H1 (cell line): ENCODE results near the gene NECAP2. TPM values are rescaled to one million over a fixed set of nuclear protein-coding genes. Genes with fewer than 3 reads are reported as not detected.

Source experiments
- SP4 ChIP-seq: IDR thresholded peaks from 2 replicates; pipeline ENCODE4 v1.6.1; 2012; ENCODE audit warnings: low read length, inconsistent platforms
- polyA plus RNA-seq, 7 experiments: library from polyadenylated mRNA; depleted of rRNA in 3 of 7; stranded (reverse) in 5 of 7; unstranded in 2 of 7; fragments of >200 nt in 5 of 7; fragments of 200-250 nt in 2 of 7; gene quantifications; 1 replicate in 5 of 7; 2 replicates in 1 of 7; 4 replicates in 1 of 7; pipeline versions ENCODE4 v1.2.1 to v1.2.3, GENCODE V29; 2011 to 2013; ENCODE audit warnings: missing spikeins in 2 of 7, mixed read lengths in 2 of 7
- total RNA-seq: library from RNA; stranded (reverse); fragmentation: NEBNext Ultra II Directional; extraction: Animal tissue kit (Norgen Biotek cat#: 25700); gene quantifications from 2 replicates; pipeline ENCODE4 v1.2.1, GENCODE V29; 2021
- TF ChIP-seq, protein P1 (sequence below): fragments of 300-600 bp; sonication (generic); IDR thresholded peaks from 2 replicates; pipeline ENCODE4 v1.7.1; 2012; ENCODE audit warnings: low read length, moderate library complexity, mild to moderate bottlenecking, inconsistent platforms; ENCODE audit not compliant: insufficient replicate concordance

The NECAP2 gene
- total and polyA plus RNA-seq, 2 of the 8 experiments (the other 6 are each of a cell fraction or from before 2014, with no cell fraction given): 24.4 to 29.7 TPM

DNA sequence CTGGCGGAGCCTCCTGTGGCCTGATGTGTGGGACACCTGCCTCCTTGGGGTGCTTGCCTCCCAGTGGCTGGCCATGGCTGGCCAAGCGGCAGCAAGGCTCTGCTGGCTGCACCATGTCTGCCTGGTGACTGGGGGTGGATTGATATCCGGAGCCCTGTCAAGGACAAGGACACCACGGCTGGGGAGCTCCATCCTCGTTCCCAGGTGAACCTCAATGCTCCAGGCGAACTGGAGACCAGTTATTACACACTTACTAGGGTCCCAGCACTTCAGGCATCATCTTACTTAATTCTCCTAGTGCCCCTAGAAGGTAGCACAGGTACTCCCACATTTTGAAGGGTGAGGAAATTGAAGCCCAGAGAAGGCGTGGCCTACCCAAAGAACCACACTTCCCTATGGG lies 18.5 kb upstream of the NECAP2 start (continued):
- no peak for TF ChIP-seq SP4
- TF ChIP-seq, protein P1, sequence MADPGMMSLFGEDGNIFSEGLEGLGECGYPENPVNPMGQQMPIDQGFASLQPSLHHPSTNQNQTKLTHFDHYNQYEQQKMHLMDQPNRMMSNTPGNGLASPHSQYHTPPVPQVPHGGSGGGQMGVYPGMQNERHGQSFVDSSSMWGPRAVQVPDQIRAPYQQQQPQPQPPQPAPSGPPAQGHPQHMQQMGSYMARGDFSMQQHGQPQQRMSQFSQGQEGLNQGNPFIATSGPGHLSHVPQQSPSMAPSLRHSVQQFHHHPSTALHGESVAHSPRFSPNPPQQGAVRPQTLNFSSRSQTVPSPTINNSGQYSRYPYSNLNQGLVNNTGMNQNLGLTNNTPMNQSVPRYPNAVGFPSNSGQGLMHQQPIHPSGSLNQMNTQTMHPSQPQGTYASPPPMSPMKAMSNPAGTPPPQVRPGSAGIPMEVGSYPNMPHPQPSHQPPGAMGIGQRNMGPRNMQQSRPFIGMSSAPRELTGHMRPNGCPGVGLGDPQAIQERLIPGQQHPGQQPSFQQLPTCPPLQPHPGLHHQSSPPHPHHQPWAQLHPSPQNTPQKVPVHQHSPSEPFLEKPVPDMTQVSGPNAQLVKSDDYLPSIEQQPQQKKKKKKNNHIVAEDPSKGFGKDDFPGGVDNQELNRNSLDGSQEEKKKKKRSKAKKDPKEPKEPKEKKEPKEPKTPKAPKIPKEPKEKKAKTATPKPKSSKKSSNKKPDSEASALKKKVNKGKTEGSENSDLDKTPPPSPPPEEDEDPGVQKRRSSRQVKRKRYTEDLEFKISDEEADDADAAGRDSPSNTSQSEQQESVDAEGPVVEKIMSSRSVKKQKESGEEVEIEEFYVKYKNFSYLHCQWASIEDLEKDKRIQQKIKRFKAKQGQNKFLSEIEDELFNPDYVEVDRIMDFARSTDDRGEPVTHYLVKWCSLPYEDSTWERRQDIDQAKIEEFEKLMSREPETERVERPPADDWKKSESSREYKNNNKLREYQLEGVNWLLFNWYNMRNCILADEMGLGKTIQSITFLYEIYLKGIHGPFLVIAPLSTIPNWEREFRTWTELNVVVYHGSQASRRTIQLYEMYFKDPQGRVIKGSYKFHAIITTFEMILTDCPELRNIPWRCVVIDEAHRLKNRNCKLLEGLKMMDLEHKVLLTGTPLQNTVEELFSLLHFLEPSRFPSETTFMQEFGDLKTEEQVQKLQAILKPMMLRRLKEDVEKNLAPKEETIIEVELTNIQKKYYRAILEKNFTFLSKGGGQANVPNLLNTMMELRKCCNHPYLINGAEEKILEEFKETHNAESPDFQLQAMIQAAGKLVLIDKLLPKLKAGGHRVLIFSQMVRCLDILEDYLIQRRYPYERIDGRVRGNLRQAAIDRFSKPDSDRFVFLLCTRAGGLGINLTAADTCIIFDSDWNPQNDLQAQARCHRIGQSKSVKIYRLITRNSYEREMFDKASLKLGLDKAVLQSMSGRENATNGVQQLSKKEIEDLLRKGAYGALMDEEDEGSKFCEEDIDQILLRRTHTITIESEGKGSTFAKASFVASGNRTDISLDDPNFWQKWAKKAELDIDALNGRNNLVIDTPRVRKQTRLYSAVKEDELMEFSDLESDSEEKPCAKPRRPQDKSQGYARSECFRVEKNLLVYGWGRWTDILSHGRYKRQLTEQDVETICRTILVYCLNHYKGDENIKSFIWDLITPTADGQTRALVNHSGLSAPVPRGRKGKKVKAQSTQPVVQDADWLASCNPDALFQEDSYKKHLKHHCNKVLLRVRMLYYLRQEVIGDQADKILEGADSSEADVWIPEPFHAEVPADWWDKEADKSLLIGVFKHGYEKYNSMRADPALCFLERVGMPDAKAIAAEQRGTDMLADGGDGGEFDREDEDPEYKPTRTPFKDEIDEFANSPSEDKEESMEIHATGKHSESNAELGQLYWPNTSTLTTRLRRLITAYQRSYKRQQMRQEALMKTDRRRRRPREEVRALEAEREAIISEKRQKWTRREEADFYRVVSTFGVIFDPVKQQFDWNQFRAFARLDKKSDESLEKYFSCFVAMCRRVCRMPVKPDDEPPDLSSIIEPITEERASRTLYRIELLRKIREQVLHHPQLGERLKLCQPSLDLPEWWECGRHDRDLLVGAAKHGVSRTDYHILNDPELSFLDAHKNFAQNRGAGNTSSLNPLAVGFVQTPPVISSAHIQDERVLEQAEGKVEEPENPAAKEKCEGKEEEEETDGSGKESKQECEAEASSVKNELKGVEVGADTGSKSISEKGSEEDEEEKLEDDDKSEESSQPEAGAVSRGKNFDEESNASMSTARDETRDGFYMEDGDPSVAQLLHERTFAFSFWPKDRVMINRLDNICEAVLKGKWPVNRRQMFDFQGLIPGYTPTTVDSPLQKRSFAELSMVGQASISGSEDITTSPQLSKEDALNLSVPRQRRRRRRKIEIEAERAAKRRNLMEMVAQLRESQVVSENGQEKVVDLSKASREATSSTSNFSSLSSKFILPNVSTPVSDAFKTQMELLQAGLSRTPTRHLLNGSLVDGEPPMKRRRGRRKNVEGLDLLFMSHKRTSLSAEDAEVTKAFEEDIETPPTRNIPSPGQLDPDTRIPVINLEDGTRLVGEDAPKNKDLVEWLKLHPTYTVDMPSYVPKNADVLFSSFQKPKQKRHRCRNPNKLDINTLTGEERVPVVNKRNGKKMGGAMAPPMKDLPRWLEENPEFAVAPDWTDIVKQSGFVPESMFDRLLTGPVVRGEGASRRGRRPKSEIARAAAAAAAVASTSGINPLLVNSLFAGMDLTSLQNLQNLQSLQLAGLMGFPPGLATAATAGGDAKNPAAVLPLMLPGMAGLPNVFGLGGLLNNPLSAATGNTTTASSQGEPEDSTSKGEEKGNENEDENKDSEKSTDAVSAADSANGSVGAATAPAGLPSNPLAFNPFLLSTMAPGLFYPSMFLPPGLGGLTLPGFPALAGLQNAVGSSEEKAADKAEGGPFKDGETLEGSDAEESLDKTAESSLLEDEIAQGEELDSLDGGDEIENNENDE: no peak
